ENCODE results near the gene XCR1. TPM values are rescaled to one million over a fixed set of nuclear protein-coding genes. Genes with fewer than 3 reads are reported as not detected.

The XCR1 gene
- total and polyA plus RNA-seq, 2 donors (not counting 3 experiments of a cell fraction or from before 2014, with no cell fraction given) = not detected

DNA sequence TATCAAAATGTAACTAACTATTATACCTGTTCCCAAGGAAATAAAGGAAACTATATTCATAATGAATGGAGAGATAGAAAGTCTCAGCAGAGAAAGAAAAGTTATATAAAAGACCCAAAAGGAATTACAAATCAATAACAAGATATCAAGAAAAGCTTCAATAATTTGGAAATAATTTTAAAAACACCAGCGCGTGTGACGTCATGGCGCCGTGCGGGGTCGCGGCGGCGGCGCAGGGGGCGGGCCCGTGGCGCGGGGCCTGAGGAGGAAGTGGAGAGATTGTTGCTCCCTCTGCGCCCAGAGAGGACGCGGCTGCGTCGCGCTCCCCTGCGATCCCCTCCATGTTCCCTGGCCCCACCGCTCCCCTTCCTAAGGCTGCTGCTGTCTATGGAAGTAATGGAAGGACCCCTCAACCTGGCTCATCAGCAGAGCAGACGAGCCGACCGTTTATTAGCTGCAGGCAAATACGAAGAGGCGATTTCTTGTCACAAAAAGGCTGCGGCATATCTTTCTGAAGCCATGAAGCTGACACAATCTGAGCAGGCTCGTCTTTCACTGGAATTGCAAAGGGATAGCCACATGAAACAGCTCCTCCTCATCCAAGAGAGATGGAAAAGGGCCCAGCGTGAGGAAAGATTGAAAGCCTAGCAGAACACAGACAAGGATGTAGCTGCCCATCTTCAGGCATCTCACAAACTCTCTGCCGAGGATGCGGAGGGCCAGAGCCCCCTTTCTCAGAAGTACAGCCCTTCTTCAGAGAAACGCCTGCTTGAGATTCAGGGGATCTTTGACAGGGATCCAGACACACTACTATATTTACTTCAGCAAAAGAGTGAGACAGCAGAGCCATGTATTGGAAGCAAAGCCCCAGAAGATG lies 4.1 kb downstream of the XCR1 start:
- no peaks in the 10 kb centered on the region for H3K36me3 ChIP-seq (ENCODE audit: control insufficient read depth in 2 of 2, extremely low read depth in 1 of 2, insufficient read depth in 2 of 2, low read length in 2 of 2)
- H3K9me3 ChIP-seq (replicated peaks; ENCODE audit: control insufficient read depth, insufficient read depth, low read length) = no peaks in the 10 kb centered on the region
- ChIA-PET POLR2A (no interaction called here), CTCF (no interaction called here)
- no peaks in the 10 kb centered on the region for H3K4me1 ChIP-seq (ENCODE audit: control insufficient read depth, extremely low read depth, insufficient read depth, low read length)
- no peak overlapping the region for H3K4me2 ChIP-seq (ENCODE audit: insufficient read depth, low read length)
- dilution Hi-C loops (cut with MboI; ENCODE audit: extremely low pct_ligation_motif_present, low sequenced_read_pairs) (no loop called here), intact Hi-C loops (cut with micrococcal nuclease) (no loop called here)
- no peak overlapping the region for H3K27ac ChIP-seq (ENCODE audit: insufficient read depth, low read depth, low read length)
- FAIRE-seq (no peak), DNase-seq (ENCODE audit: low read depth, low spot score) (no peak)
- H3K27me3 ChIP-seq (ENCODE audit: control insufficient read depth in 2 of 2, insufficient read depth in 2 of 2, low read length in 2 of 2) = peaks cover 0 to 8% of the 10 kb centered on the region in 2 experiments
- H3K79me2 ChIP-seq (ENCODE audit: control insufficient read depth, insufficient read depth, low read length) = no peaks in the 10 kb centered on the region
- H3K9me1 ChIP-seq (replicated peaks; ENCODE audit: control insufficient read depth, extremely low read depth, insufficient read depth, low read length) = no peaks in the 10 kb centered on the region
- no peaks in the 10 kb centered on the region for H4K20me1 ChIP-seq (replicated peaks; ENCODE audit: control insufficient read depth, extremely low read depth, insufficient read depth, low read length)
- no TSS peak for BruUV-seq (replicated peaks)
- TF ChIP-seq POLR2AphosphoS5 (IDR thresholded peaks at IDR 0.05; ENCODE audit: insufficient read depth, low read depth, low read length) = no peak
- TF ChIP-seq GATA2 (IDR thresholded peaks at IDR 0.05; ENCODE audit: insufficient read depth, insufficient read length, low read depth, low read length) = no peak
- no peak overlapping the region for H2AFZ ChIP-seq (ENCODE audit: low read depth, low read length)
- H3K4me3 ChIP-seq (replicated peaks in 1 of 3; ENCODE audit: insufficient read depth in 1 of 3, low read depth in 1 of 3, low read length in 3 of 3) = no peak overlapping the region
- no peak overlapping the region for H3K9ac ChIP-seq (replicated peaks; ENCODE audit: extremely low read depth, insufficient read depth, low read length)

DNA sequence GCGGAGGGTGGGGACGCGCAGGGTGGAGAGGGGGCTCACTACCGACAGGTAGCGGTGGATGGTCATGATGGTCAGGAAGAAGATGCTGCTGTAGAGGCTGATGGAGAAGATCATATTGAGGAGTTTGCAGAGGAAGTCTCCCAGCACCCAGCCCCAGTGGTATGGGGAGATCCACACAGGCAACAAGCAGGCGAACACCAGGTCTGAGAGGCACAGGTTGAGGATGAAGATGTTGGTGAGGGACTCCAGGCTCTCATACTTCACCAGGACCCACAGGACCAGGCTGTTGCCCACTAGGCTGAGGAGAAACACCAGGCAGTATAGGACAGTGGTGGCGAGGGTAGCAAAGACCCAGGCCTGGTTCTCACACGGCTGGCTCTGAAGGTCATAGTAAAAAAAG lies 5.8 kb downstream of the XCR1 start:
- no peak overlapping the region for H2AFZ ChIP-seq (ENCODE audit: low read depth, low read length)
- H3K27me3 ChIP-seq (ENCODE audit: control insufficient read depth in 2 of 2, insufficient read depth in 2 of 2, low read length in 2 of 2) = peaks cover 0 to 11% of the 10 kb centered on the region in 2 experiments
- ChIA-PET CTCF (no interaction called here), POLR2A (no interaction called here)
- H4K20me1 ChIP-seq (replicated peaks; ENCODE audit: control insufficient read depth, extremely low read depth, insufficient read depth, low read length) = no peaks in the 10 kb centered on the region
- H3K36me3 ChIP-seq (ENCODE audit: control insufficient read depth in 2 of 2, extremely low read depth in 1 of 2, insufficient read depth in 2 of 2, low read length in 2 of 2) = no peaks in the 10 kb centered on the region
- no peak overlapping the region for H3K4me3 ChIP-seq (replicated peaks in 1 of 3; ENCODE audit: insufficient read depth in 1 of 3, low read depth in 1 of 3, low read length in 3 of 3)
- intact Hi-C loops (cut with micrococcal nuclease) (no loop called here), dilution Hi-C loops (cut with MboI; ENCODE audit: extremely low pct_ligation_motif_present, low sequenced_read_pairs) (no loop called here)
- no peak for DNase-seq (ENCODE audit: low read depth, low spot score)
- no peak overlapping the region for H3K4me2 ChIP-seq (ENCODE audit: insufficient read depth, low read length)
- H3K4me1 ChIP-seq (ENCODE audit: control insufficient read depth, extremely low read depth, insufficient read depth, low read length) = no peaks in the 10 kb centered on the region
- H3K79me2 ChIP-seq (ENCODE audit: control insufficient read depth, insufficient read depth, low read length) = no peaks in the 10 kb centered on the region
- no peaks in the 10 kb centered on the region for H3K9me3 ChIP-seq (replicated peaks; ENCODE audit: control insufficient read depth, insufficient read depth, low read length)
- BruUV-seq (replicated peaks) = no TSS peak
- TF ChIP-seq JUN (IDR thresholded peaks at IDR 0.05; ENCODE audit: borderline replicate concordance, insufficient read depth, insufficient read length, low read depth) (no peak), EZH2 (IDR thresholded peaks at IDR 0.05; ENCODE audit: borderline replicate concordance, low read depth, low read length, severe bottlenecking) (no peak), POLR2AphosphoS5 (IDR thresholded peaks at IDR 0.05; ENCODE audit: insufficient read depth, low read depth, low read length) (no peak), CTCF (IDR thresholded peaks at IDR 0.05; ENCODE audit: extremely low read depth in 1 of 2, insufficient read depth in 1 of 2, low read depth in 1 of 2, low read length in 2 of 2) (no peak), FOS (IDR thresholded peaks at IDR 0.05; ENCODE audit: borderline replicate concordance, insufficient read depth, low read length) (no peak), MYC (IDR thresholded peaks at IDR 0.05; ENCODE audit: low read depth, low read length) (no peak), POLR2A (IDR thresholded peaks at IDR 0.05; ENCODE audit: low read depth, low read length) (no peak), GATA2 (IDR thresholded peaks at IDR 0.05; ENCODE audit: insufficient read depth, insufficient read length, low read depth, low read length) (no peak)
- TF ChIP-seq, protein P1, sequence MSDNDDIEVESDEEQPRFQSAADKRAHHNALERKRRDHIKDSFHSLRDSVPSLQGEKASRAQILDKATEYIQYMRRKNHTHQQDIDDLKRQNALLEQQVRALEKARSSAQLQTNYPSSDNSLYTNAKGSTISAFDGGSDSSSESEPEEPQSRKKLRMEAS (IDR thresholded peaks at IDR 0.05; ENCODE audit: insufficient read depth, insufficient read length) = no peak
- no peak overlapping the region for H3K9ac ChIP-seq (replicated peaks; ENCODE audit: extremely low read depth, insufficient read depth, low read length)
- no peak for FAIRE-seq
- no peaks in the 10 kb centered on the region for H3K9me1 ChIP-seq (replicated peaks; ENCODE audit: control insufficient read depth, extremely low read depth, insufficient read depth, low read length)
- no peak overlapping the region for H3K27ac ChIP-seq (ENCODE audit: insufficient read depth, low read depth, low read length)
